Glutamatergic neuron (in vitro differentiated cells): ENCODE measurements around the gene JUP. TPM values are rescaled to one million over a fixed set of nuclear protein-coding genes. Genes with fewer than 3 reads are reported as not detected.

Experiments
- DNase-seq: peaks from one replicate; pipeline ENCODE4 v3.0.0; 2022
- H3K27ac Mint-ChIP-seq: one replicate; pipeline ENCODE4 v1.8.0; 2020; ENCODE audit warnings: mild to moderate bottlenecking, mixed read lengths, inconsistent platforms; ENCODE audit not compliant: unreplicated experiment
- H3K27me3 Mint-ChIP-seq: one replicate; pipeline ENCODE4 v1.8.0; 2020; ENCODE audit warnings: mild to moderate bottlenecking, moderate library complexity, mixed read lengths, inconsistent platforms; ENCODE audit not compliant: unreplicated experiment
- H3K36me3 Mint-ChIP-seq: one replicate; pipeline ENCODE4 v1.8.0; 2020; ENCODE audit warnings: mild to moderate bottlenecking, mixed read lengths, inconsistent platforms; ENCODE audit not compliant: unreplicated experiment
- H3K4me1 Mint-ChIP-seq: one replicate; pipeline ENCODE4 v1.8.0; 2020; ENCODE audit warnings: mild to moderate bottlenecking, low read depth, mixed read lengths, inconsistent platforms; ENCODE audit not compliant: unreplicated experiment
- H3K4me3 Mint-ChIP-seq: one replicate; pipeline ENCODE4 v1.8.0; 2020; ENCODE audit warnings: mild to moderate bottlenecking, mixed read lengths, inconsistent platforms; ENCODE audit not compliant: unreplicated experiment
- H3K9me3 Mint-ChIP-seq: one replicate; pipeline ENCODE4 v1.8.0; 2020; ENCODE audit warnings: mild to moderate bottlenecking, moderate library complexity, mixed read lengths, inconsistent platforms; ENCODE audit not compliant: unreplicated experiment
- CTCF ChIP-seq: fragments of 200-600 bp; sonication (generic); IDR thresholded peaks from one replicate; pipeline ENCODE4 v1.5.0; 2021; ENCODE audit not compliant: partially characterized antibody, unreplicated experiment
- total RNA-seq: library from RNA; stranded (reverse); fragmentation: NEBNext Ultra II Directional; extraction: Animal tissue kit (Norgen Biotek cat#: 25700); gene quantifications from one replicate; pipeline ENCODE4 v1.2.1, GENCODE V29; 2021; ENCODE audit not compliant: unreplicated experiment

Gene JUP
- total RNA-seq, 1 donor from 2014 or later = 252 TPM

- H3K27me3 Mint-ChIP-seq = peaks cover 16% of the 10 kb centered on the region
- H3K4me3 Mint-ChIP-seq = peak overlapping the region; percentile 94
- H3K36me3 Mint-ChIP-seq = no peaks in the 10 kb centered on the region
- H3K4me1 Mint-ChIP-seq = peaks cover 19% of the 10 kb centered on the region
- peak overlapping the region; percentile 88 for H3K27ac Mint-ChIP-seq
- TF ChIP-seq CTCF = no peak
- peak; percentile 79 for DNase-seq
- H3K9me3 Mint-ChIP-seq = peaks cover 25% of the 10 kb centered on the region
Observed at GRCh38 chr17:41785091-41785858, 1.2 kb downstream of the JUP start.

- peak overlapping the region; percentile 88 for H3K27ac Mint-ChIP-seq
- DNase-seq = no peak
- peaks cover 19% of the 10 kb centered on the region for H3K4me1 Mint-ChIP-seq
Observed at GRCh38 chr17:41784207-41784744, 2.2 kb downstream of the JUP start.

GRCh38 chr17:41782142-41782541 is 4.4 kb downstream of the JUP start:
- Mint-ChIP-seq H3K27me3 (peaks cover 10% of the 10 kb centered on the region), H3K27ac (peak overlapping the region; percentile 98), H3K4me3 (peak overlapping the region; percentile 94), H3K9me3 (peaks cover 18% of the 10 kb centered on the region), H3K4me1 (peaks cover 23% of the 10 kb centered on the region), H3K36me3 (no peaks in the 10 kb centered on the region)
- DNase-seq = no peak
- no peak for TF ChIP-seq CTCF

More at GRCh38 chr17:41784207-41784744, 2.2 kb downstream of the JUP start:
- Mint-ChIP-seq H3K4me3 (peak overlapping the region; percentile 94), H3K27me3 (peaks cover 14% of the 10 kb centered on the region), H3K36me3 (no peaks in the 10 kb centered on the region), H3K9me3 (peaks cover 20% of the 10 kb centered on the region)
- no peak for TF ChIP-seq CTCF

- TF ChIP-seq CTCF = no peak
- H3K9me3 Mint-ChIP-seq = peaks cover 15% of the 10 kb centered on the region
- no peaks in the 10 kb centered on the region for H3K36me3 Mint-ChIP-seq
- H3K4me3 Mint-ChIP-seq = peak overlapping the region; percentile 94
- peak overlapping the region; percentile 98 for H3K27ac Mint-ChIP-seq
- peaks cover 10% of the 10 kb centered on the region for H3K27me3 Mint-ChIP-seq
- peak; percentile 85 for DNase-seq
- peaks cover 23% of the 10 kb centered on the region for H3K4me1 Mint-ChIP-seq
Observed at GRCh38 chr17:41781404-41782110, 5.0 kb downstream of the JUP start.
